NCI-H1417 treated with DMSO at 0.1 percent for 48 hours (cell line): Measurements from ENCODE around the gene GGA2.
"Not testable (repeated sequence)": the region's sequence is repeated elsewhere in the genome, so short reads cannot be mapped to it uniquely, and the experiment has no call there.

Source experiments
- DNase-seq: peaks from one replicate; lab custom pipeline; 2025; lab: John Stamatoyannopoulos, UW

The GGA2 gene

DNA sequence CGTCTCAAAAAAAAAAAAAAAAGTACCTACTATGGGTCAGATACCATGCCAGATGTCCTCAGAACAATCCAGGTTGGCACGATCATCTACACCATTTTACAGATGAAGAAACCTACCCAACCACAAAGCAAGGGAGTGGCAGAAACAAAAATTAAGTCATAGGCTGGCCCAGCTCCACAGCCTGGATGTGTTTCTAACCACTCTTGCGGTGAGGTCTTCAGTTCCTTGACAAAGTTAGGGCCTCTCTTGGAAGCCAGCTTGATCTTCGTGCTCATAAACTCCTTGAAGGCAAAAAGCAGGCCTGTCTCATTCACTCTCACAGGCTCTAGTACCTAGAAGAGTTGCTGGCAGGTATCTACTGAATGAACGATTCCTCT lies 6.2 kb downstream of the GGA2 start:
- no peak for DNase-seq

DNA sequence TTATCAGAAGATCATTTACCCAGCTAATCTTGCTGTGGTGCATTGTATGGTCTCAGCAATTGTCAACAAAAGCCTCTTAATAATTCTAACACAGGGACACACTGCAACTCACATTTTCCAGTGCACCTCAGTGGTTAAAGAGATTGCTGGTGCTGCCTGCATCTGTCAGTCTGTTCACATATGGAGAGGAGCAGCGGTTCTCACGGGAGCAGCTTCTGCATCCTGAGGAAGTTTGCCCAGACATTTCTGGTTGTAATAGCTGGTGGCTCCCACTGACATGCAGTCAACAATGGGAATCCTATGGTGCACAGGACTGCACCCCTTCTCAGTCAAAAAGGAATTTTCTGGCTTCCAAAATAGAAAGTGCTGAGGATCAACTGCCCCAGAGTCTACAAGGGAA lies 7.8 kb downstream of the GGA2 start:
- no peak for DNase-seq

- DNase-seq = no peak
Observed at GRCh38 chr16:23501291-23501690, 9.0 kb downstream of the GGA2 start.

- no peak for DNase-seq
Observed at GRCh38 chr16:23500862-23501225, 9.4 kb downstream of the GGA2 start.

GRCh38 chr16:23500212-23500861 lies 10.0 kb downstream of the GGA2 start:
- no peak for DNase-seq

DNA sequence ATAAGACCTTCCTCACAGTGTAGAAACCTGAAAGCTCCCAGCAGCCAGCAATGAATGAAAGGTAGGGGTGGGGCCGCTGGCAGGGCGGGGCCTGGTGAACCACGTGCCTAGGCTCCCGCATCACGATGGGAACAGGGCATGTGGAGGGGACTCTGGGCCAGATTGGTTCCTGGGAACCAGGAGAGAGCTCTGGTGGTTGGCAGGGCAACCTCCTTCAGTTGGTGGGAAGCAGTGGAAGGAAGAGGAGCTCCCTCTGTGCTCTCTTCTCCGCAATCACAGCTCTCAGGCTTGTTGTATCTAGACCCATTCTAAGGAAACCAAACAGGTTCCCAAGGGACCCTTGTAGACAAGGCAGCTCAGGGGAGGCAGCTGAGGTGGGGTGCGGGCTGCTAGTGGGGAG lies 10.5 kb downstream of the GGA2 start:
- no peak for DNase-seq

DNA sequence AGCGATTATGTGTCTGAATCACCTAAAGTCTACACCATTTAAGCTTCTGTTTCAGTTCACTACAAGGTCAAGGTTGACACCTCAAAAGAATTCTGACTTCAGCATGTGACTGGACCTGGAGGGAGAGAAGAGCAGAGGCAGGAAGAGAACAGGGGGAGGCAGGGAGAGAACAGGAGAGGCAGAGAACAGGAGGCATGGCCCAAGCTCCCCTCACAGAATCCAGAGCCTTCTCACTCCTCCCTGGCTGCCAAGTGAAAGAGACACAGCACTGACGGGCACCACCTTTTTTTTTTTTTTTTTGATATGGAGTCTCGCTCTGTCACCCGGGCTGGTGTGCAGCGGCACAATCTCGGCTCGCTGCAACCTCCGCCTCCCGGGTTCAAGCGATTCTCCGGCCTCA lies 11.4 kb downstream of the GGA2 start:
- DNase-seq = no peak

- no peak for DNase-seq
Observed at GRCh38 chr16:23497543-23497868, 12.8 kb downstream of the GGA2 start.

DNA sequence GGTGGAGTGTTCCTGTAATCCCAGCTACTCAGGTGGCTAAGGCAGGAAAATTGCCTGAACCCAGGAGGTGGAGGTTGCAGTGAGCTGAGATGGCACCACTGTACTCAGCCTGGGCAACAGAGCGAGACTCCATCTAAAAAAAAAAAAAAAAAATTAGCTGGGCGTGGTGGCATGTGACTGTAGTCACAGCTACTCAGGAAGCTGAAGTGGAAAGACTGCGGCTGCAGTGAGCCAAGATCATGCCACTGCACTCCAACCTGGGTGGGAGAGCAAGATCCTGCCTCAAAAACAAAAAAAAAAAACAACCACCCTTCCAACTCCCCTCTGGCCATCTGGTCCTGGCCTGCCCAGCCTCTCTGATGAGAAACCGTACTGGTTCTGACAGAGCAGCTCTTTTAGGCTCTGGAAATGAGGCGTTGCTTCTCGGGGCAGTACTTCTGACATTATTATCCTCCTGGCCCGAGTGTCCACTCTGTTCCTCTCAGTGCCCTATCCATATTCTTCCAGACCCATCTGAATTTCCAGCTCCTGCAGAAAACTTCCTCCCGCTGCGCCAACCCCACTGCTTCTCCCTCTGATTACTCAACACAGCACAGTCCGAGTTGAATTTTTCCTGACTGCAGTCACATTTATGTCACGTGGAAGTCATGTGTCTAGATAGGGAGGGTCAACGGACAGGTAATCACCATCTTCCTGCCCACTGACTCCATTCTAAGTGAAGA lies 13.3 kb downstream of the GGA2 start:
- DNase-seq = no peak

DNA sequence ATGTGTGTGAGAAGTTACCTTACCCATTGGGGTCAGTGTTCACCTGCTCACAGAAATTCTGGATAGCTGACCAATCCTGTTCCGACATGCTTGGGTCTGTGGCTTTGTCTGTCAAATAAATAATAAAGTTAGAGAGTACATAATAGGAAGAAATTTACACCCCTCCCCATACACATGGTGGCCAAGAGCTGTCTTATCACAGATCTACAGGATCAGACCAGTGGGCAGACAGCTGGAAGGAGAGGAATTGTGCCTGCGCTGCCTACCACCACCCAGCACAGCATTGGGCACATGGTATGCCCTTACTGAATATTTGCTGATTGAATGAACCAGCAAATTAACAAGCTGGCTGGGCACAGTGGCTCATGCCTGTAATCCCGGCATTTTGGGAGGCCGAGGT lies 14.6 kb downstream of the GGA2 start:
- no peak for DNase-seq

DNA sequence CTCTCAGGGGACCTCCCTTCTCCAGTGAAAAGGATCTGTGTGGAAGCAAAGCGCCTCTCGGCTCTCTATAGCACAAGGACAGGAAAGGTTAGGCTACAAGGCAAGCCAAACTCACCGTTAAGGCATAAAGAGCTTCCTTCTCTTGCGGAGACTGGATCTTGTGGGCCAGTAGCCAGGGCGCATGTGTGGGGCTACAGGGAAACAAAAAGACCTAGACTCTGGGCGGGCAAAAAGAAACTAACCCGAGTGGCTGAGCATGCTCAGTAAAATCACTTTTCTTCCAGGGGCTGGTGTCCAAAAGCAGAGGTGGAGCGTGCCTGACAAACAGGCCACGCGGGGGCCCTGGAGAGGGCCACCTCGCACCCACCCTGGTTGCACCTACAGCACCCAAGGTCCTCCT lies 16.1 kb downstream of the GGA2 start:
- DNase-seq = no peak

- DNase-seq = no peak
Observed at GRCh38 chr16:23491490-23492391, 18.6 kb downstream of the GGA2 start.

DNA sequence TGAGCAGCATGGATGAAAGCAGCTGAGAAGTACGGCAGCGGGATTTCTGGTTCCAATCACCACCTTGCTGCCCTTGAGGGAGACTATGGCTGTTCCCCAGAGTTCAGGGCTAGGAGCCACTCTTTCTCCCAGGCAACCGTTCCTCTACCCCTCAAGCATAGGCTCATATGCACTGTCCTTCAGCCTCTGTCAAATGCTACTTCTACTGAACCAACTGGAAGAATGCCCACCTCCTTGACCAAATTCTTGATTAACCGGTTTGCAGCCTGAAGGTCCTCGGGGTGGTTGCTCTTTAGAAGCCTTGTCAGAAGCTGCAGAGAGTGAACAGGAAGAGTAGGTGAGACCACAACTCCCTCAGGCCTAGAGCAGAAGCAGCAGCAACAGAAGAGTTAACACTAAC lies 23.8 kb downstream of the GGA2 start:
- DNase-seq = no peak

DNA sequence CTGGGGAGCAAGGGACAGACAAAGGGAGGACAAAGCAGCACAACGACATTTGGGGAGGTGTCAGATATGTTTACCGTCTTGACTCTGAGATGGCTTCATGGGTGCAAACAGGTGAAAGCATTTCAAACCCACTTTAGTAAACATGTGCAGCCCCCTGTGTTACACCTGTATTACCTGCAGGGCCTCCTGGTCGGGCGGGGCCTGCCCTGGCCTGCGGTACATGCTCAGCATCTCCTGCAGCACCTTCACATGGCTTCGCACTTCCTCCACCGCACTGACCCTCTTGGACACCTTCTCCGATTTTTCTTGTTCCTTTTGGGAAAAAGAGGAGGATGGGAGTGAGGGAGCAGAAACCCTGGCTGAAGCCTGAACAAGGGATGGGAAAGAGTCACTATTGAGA lies 24.5 kb downstream of the GGA2 start:
- no peak for DNase-seq

DNA sequence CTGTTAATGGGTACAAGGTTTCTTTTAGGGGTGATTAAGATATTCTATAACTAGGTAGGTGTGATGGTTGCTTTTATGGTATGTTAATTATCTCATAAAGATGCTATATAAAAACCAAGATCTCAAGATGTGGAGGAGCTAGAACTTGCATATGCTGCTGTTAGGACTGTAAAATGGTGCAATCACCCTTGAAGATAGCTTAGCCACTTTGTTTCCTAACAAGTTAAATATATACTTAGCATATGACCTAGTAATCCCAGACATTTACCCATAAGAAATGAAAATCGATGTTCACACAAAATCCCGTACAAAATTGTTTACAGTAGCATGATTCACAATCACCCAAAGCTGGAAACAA lies 25.1 kb downstream of the GGA2 start:
- no peak for DNase-seq

GRCh38 chr16:23484510-23485256 lies 25.6 kb downstream of the GGA2 start:
- DNase-seq = no peak

DNA sequence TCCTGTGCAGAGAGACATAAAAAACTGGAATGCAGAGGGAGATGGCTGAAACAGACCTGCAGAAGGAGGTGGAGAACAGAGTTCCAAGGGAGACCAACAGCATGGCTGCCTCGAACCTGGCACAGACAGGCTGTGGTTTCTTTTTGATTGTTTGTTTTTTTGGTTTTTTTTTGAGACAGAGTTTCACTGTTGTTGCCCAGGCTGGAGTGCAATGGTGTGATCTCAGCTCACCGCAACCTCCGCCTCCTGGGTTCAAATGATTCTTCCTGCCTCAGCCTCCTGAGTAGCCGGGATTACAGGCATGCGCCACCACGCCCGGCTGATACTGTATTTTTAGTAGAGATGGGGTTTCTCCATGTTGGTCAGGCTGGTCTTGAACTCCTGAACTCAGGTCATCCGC lies 26.8 kb downstream of the GGA2 start:
- not testable (repeated sequence) for DNase-seq

DNA sequence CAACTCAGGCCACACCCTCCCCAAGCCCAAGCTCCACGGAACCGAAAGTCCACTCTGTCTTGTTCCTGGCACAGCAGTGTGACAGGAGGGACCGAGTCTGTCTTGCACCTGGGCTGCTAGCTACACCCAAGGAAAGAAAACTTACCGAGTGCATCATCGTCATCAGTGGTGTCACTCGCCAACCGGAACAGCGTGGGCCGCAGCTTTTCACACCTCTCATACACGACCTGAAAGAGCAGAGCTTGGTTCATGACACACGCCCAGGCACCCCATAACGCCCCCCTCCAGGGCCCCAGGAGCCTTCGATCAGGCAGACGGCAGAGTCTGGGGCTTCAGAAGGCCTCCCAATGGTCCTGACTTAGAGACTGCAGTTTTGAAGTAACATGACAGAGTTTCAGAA lies 27.5 kb downstream of the GGA2 start:
- DNase-seq = no peak

- no peak for DNase-seq
Observed at GRCh38 chr16:23480257-23480656, 30.0 kb downstream of the GGA2 start.

GRCh38 chr16:23479138-23479537 lies 31.2 kb downstream of the GGA2 start:
- no peak for DNase-seq

GRCh38 chr16:23478566-23478965 lies 31.7 kb downstream of the GGA2 start:
- DNase-seq = no peak

- no peak for DNase-seq
Observed at GRCh38 chr16:23476289-23476688, 34.0 kb downstream of the GGA2 start.

GRCh38 chr16:23469814-23470213 lies 40.5 kb downstream of the GGA2 start:
- DNase-seq = no peak
